Myocyte (in vitro differentiated cells): Measurements from ENCODE around the gene LIPA. TPM values are rescaled to one million over a fixed set of nuclear protein-coding genes. Genes with fewer than 3 reads are reported as not detected.
A peak's percentile ranks its signal among the peaks of the same experiment; 100 is the strongest.

Experiments used
- DNase-seq: peaks from one replicate; pipeline ENCODE4 v3.0.0-alpha.2; 2012; ENCODE audit warnings: low read depth
- total RNA-seq: library from RNA; depleted of rRNA; stranded (reverse); fragments of >200 nt; gene quantifications from 2 replicates; pipeline ENCODE4 v1.2.3, GENCODE V29; 2014

LIPA gene
- total RNA-seq, 1 donor from 2014 or later, result 45.4 TPM

- DNase-seq, result no peak
Observed at GRCh38 chr10:89241486-89242344, 9.9 kb downstream of the LIPA start.

- DNase-seq, result no peak
Observed at GRCh38 chr10:89241026-89241425, 10.5 kb downstream of the LIPA start.

GRCh38 chr10:89240519-89240918, 11.1 kb downstream of the LIPA start:
- DNase-seq, result no peak

GRCh38 chr10:89238956-89239644, 12.5 kb downstream of the LIPA start:
- no peak for DNase-seq

- no peak for DNase-seq
Observed at GRCh38 chr10:89237849-89238248, 13.7 kb downstream of the LIPA start.

- DNase-seq, result no peak
Observed at GRCh38 chr10:89236226-89236797, 15.3 kb downstream of the LIPA start.

- no peak for DNase-seq
Observed at GRCh38 chr10:89235073-89235798, 16.3 kb downstream of the LIPA start.

GRCh38 chr10:89233033-89233432, 18.5 kb downstream of the LIPA start:
- no peak for DNase-seq

- no peak for DNase-seq
Observed at GRCh38 chr10:89228962-89229361, 22.6 kb downstream of the LIPA start.

- no peak for DNase-seq
Observed at GRCh38 chr10:89228146-89228545, 23.4 kb downstream of the LIPA start.

GRCh38 chr10:89226891-89227290, 24.7 kb downstream of the LIPA start:
- no peak for DNase-seq

GRCh38 chr10:89224739-89225443, 26.7 kb downstream of the LIPA start:
- no peak for DNase-seq

GRCh38 chr10:89221919-89222318, 29.7 kb downstream of the LIPA start:
- no peak for DNase-seq

GRCh38 chr10:89219513-89220218, 31.9 kb downstream of the LIPA start:
- DNase-seq, result no peak

- DNase-seq, result peak; percentile 77
Observed at GRCh38 chr10:89217057-89217990, 34.3 kb downstream of the LIPA start.

GRCh38 chr10:89216056-89216455, 35.5 kb downstream of the LIPA start:
- no peak for DNase-seq

- no peak for DNase-seq
Observed at GRCh38 chr10:89215511-89215910, 36.1 kb downstream of the LIPA start.

GRCh38 chr10:89214566-89215165, 36.9 kb downstream of the LIPA start:
- DNase-seq, result no peak
